ENCODE data around the gene EIF2AK2. TPM values are rescaled to one million over a fixed set of nuclear protein-coding genes. Genes with fewer than 3 reads are reported as not detected.

The EIF2AK2 gene
- total RNA-seq, 1 donor from 2014 or later: 34.7 TPM

- Mint-ChIP-seq H3K4me1 (ENCODE audit: low read depth) (no peaks in the 10 kb centered on the region), H3K27ac (no peak overlapping the region), H3K36me3 (ENCODE audit: insufficient read depth) (peaks cover 18% of the 10 kb centered on the region), H3K4me3 (ENCODE audit: low read depth) (no peak overlapping the region), H3K9me3 (ENCODE audit: low read depth) (no peaks in the 10 kb centered on the region), H3K27me3 (no peaks in the 10 kb centered on the region)
- no peak for TF ChIP-seq CTCF (IDR thresholded peaks at IDR 0.05; ENCODE audit: unreplicated experiment)
- DNase-seq (ENCODE audit: low spot score, unreplicated experiment): no peak
These were observed 44.8 kb downstream of the EIF2AK2 start for GRCh38 chr2:37111958-37112357.

GRCh38 chr2:37110306-37111212, 46.2 kb downstream of the EIF2AK2 start:
- no peaks in the 10 kb centered on the region for H3K9me3 Mint-ChIP-seq (ENCODE audit: low read depth)
- no peaks in the 10 kb centered on the region for H3K4me1 Mint-ChIP-seq (ENCODE audit: low read depth)
- H3K27me3 Mint-ChIP-seq: no peaks in the 10 kb centered on the region
- TF ChIP-seq CTCF (IDR thresholded peaks at IDR 0.05; ENCODE audit: unreplicated experiment): no peak
- no peak overlapping the region for H3K4me3 Mint-ChIP-seq (ENCODE audit: low read depth)
- H3K36me3 Mint-ChIP-seq (ENCODE audit: insufficient read depth): peaks cover 19% of the 10 kb centered on the region
- DNase-seq (ENCODE audit: low spot score, unreplicated experiment): no peak
- H3K27ac Mint-ChIP-seq: no peak overlapping the region

GRCh38 chr2:37109523-37109922, 47.3 kb downstream of the EIF2AK2 start:
- no peak for DNase-seq (ENCODE audit: low spot score, unreplicated experiment)
- no peak overlapping the region for H3K27ac Mint-ChIP-seq
- TF ChIP-seq CTCF (IDR thresholded peaks at IDR 0.05; ENCODE audit: unreplicated experiment): no peak
- H3K36me3 Mint-ChIP-seq (ENCODE audit: insufficient read depth): peaks cover 23% of the 10 kb centered on the region
- no peaks in the 10 kb centered on the region for H3K27me3 Mint-ChIP-seq
- no peak overlapping the region for H3K4me3 Mint-ChIP-seq (ENCODE audit: low read depth)
- no peaks in the 10 kb centered on the region for H3K9me3 Mint-ChIP-seq (ENCODE audit: low read depth)
- H3K4me1 Mint-ChIP-seq (ENCODE audit: low read depth): no peaks in the 10 kb centered on the region

GRCh38 chr2:37105150-37105549, 51.6 kb downstream of the EIF2AK2 start:
- TF ChIP-seq CTCF (IDR thresholded peaks at IDR 0.05; ENCODE audit: unreplicated experiment): no peak

GRCh38 chr2:37104178-37104577, 52.6 kb downstream of the EIF2AK2 start:
- Mint-ChIP-seq H3K27me3 (no peaks in the 10 kb centered on the region), H3K36me3 (ENCODE audit: insufficient read depth) (peaks cover 26% of the 10 kb centered on the region)

More at GRCh38 chr2:37105150-37105549, 51.6 kb downstream of the EIF2AK2 start:
- Mint-ChIP-seq H3K4me1 (ENCODE audit: low read depth) (no peaks in the 10 kb centered on the region), H3K27me3 (no peaks in the 10 kb centered on the region), H3K36me3 (ENCODE audit: insufficient read depth) (peaks cover 26% of the 10 kb centered on the region), H3K9me3 (ENCODE audit: low read depth) (no peaks in the 10 kb centered on the region), H3K4me3 (ENCODE audit: low read depth) (no peak overlapping the region), H3K27ac (no peak overlapping the region)
- DNase-seq (ENCODE audit: low spot score, unreplicated experiment): no peak

More at GRCh38 chr2:37104178-37104577, 52.6 kb downstream of the EIF2AK2 start:
- no peak for TF ChIP-seq CTCF (IDR thresholded peaks at IDR 0.05; ENCODE audit: unreplicated experiment)
- no peak overlapping the region for H3K4me3 Mint-ChIP-seq (ENCODE audit: low read depth)
- no peaks in the 10 kb centered on the region for H3K4me1 Mint-ChIP-seq (ENCODE audit: low read depth)
- H3K27ac Mint-ChIP-seq: no peak overlapping the region
- DNase-seq (ENCODE audit: low spot score, unreplicated experiment): no peak
- no peaks in the 10 kb centered on the region for H3K9me3 Mint-ChIP-seq (ENCODE audit: low read depth)
